GM12878 (cell line): ENCODE measurements around the gene SNCA. TPM values are rescaled to one million over a fixed set of nuclear protein-coding genes. Genes with fewer than 3 reads are reported as not detected.

Experiments
- ATAC-seq: fragments of 200-7000 bp; cut with Tn5 transposase; 3 replicates; pipeline ENCODE4 v1.9.1; 2020; ENCODE audit warnings: mild to moderate bottlenecking, moderate library complexity
- BruUV-seq: library from RNA; stranded (reverse); fragments of 400-500 nt; replicated peaks from 2 replicates; lab custom pipeline; 2021; lab: Mats Ljungman, UMichigan
- CTCF ChIA-PET: fragments of 300-600 bp; sonication (Branson Sonifier 250); formaldehyde crosslinking; extraction: SDS; loops from one replicate; lab custom pipeline; 2021; ENCODE audit warnings: inconsistent platforms; lab: Yijun Ruan, JAX
- POLR2A ChIA-PET: fragments of 350-600 bp; formaldehyde crosslinking; extraction: SDS; loops from one replicate; lab custom pipeline; 2021; ENCODE audit warnings: inconsistent platforms; lab: Charles Lee
- RAD21 ChIA-PET: fragments of 300-600 bp; sonication (Branson Sonifier 250); formaldehyde crosslinking; loops from one replicate; lab custom pipeline; 2023; ENCODE audit warnings: antibody characterized with exemption; ENCODE audit not compliant: unreplicated experiment; lab: Charles Lee
- SMC1A ChIA-PET: fragments of 300-600 bp; sonication (Branson Sonifier 250); formaldehyde crosslinking; loops from one replicate; lab custom pipeline; 2023; ENCODE audit not compliant: unreplicated experiment, uncharacterized antibody; lab: Charles Lee
- DNase-seq: peaks from one replicate; pipeline ENCODE4 v3.0.0-alpha.2; 2011; ENCODE audit warnings: low read depth, low spot score
- FAIRE-seq: peaks from 3 replicates; lab custom pipeline; 2011; peaks lifted over from hg19 to GRCh38; lab: Jason Lieb, UNC
- H2AFZ ChIP-seq: 2 replicates; pipeline ENCODE4 v1.6.0; 2011; ENCODE audit warnings: low read depth, low read length, control low read depth; ENCODE audit not compliant: control insufficient read depth
- H3K27ac ChIP-seq: 2 replicates; pipeline ENCODE4 v1.5.1; 2011; ENCODE audit warnings: control low read depth; ENCODE audit not compliant: control insufficient read depth, insufficient read depth
- H3K27me3 ChIP-seq, 2 experiments: replicated peaks in 1 of 2; 2 replicates each; pipeline versions ENCODE4 v1.6.0 to v1.6.1; 2011; ENCODE audit warnings: low read length in 1 of 2; ENCODE audit not compliant: control insufficient read depth in 2 of 2, insufficient read depth in 2 of 2
- H3K36me3 ChIP-seq, 2 experiments: 2 replicates each; pipeline ENCODE4 v1.5.1; 2011; ENCODE audit warnings: low read length in 1 of 2; ENCODE audit not compliant: control insufficient read depth in 2 of 2, insufficient read depth in 2 of 2
- H3K4me1 ChIP-seq: 2 replicates; pipeline ENCODE4 v1.6.1; 2011; ENCODE audit warnings: mild to moderate bottlenecking, low read length, moderate library complexity, mixed read lengths; ENCODE audit not compliant: control insufficient read depth, insufficient read depth
- H3K4me2 ChIP-seq: 2 replicates; pipeline ENCODE4 v1.6.0; 2011; ENCODE audit warnings: control low read depth; ENCODE audit not compliant: control insufficient read depth, insufficient read depth
- H3K4me3 ChIP-seq: fragments of 200-600 bp; sonication (generic); 2 replicates; pipeline ENCODE4 v1.5.1; 2016
- H3K79me2 ChIP-seq: 2 replicates; pipeline ENCODE4 v1.6.0; 2011; ENCODE audit warnings: low read length; ENCODE audit not compliant: control insufficient read depth, insufficient read depth
- H3K9ac ChIP-seq: 2 replicates; pipeline ENCODE4 v1.8.0; 2011; ENCODE audit warnings: low read length, control low read depth, mixed read lengths; ENCODE audit not compliant: control insufficient read depth, insufficient read depth
- H3K9me3 ChIP-seq: replicated peaks from 3 replicates; pipeline ENCODE4 v1.5.1; 2011; ENCODE audit warnings: mild to moderate bottlenecking, low read length; ENCODE audit not compliant: control insufficient read depth, insufficient read depth
- H4K20me1 ChIP-seq: 2 replicates; pipeline ENCODE4 v1.6.0; 2011; ENCODE audit not compliant: control insufficient read depth, insufficient read depth
- ESRRA ChIP-seq: IDR thresholded peaks from 2 replicates; pipeline ENCODE4 v1.6.1; 2012; ENCODE audit warnings: mild to moderate bottlenecking, low read length, improper control_type of control experiment
- IRF4 ChIP-seq: IDR thresholded peaks from 2 replicates; pipeline ENCODE4 v1.6.1; 2011; ENCODE audit warnings: low read depth, low read length
- MLLT1 ChIP-seq: fragments of 450-650 bp; IDR thresholded peaks from 2 replicates; pipeline ENCODE4 v1.6.1; 2016; ENCODE audit warnings: mild to moderate bottlenecking
- MYC ChIP-seq: IDR thresholded peaks from 2 replicates; pipeline ENCODE4 v1.6.1; 2011; ENCODE audit warnings: mild to moderate bottlenecking, low read length, moderate library complexity, inconsistent platforms; ENCODE audit not compliant: insufficient read depth, insufficient replicate concordance, insufficient read length, severe bottlenecking
- RFX5 ChIP-seq: IDR thresholded peaks from 2 replicates; pipeline ENCODE4 v1.6.1; 2011; ENCODE audit warnings: low read depth, low read length, improper control_type of control experiment
- USF2 ChIP-seq: IDR thresholded peaks from 2 replicates; pipeline ENCODE4 v1.6.1; 2011; ENCODE audit warnings: low read depth, low read length, improper control_type of control experiment, borderline replicate concordance
- WGBS: methylation state at CpG from one replicate; pipeline ENCODE4 v1.1.6; 2016; ENCODE audit warnings: low lambda C conversion rate; ENCODE audit not compliant: insufficient replicate concordance, insufficient coverage; ENCODE audit errors: missing lambda C conversion rate; 5-methylcytosine and 5-hydroxymethylcytosine counted together
- in situ Hi-C: fragments of 300-500 bp; cut with MboI; formaldehyde crosslinking; loops from 9 replicates; pipeline ENCODE4 v1.14.3; 2018; ENCODE audit warnings: mixed read lengths
- intact Hi-C: fragments of 100-400 bp; cut with micrococcal nuclease; formaldehyde crosslinking; loops from one replicate; pipeline ENCODE4 v1.14.2; 2022; ENCODE audit not compliant: unreplicated experiment
- polyA plus RNA-seq, 11 experiments: library from polyadenylated mRNA; depleted of rRNA in 4 of 11; unstranded in 6 of 11; stranded (reverse) in 5 of 11; fragments of >200 nt; fragmentation: Nextera tagmentation in 4 of 11; fragmentation: Illumina TruSeq in 1 of 11; extraction: Ambion mirVana in 4 of 11; extraction: Trizol in 1 of 11; gene quantifications; 1 replicate in 1 of 11; 2 replicates in 10 of 11; pipeline versions ENCODE4 v1.2.1 to v1.2.3, GENCODE V29; 2011 to 2016; ENCODE audit warnings: inconsistent platforms in 2 of 11, missing spikeins in 2 of 11, low read depth in 1 of 11
- total RNA-seq, 4 experiments: library from RNA; depleted of rRNA in 3 of 4; stranded (reverse); fragments of >200 nt in 3 of 4; fragmentation: Illumina TruSeq in 1 of 4; extraction: Trizol in 1 of 4; gene quantifications; 2 replicates each; pipeline versions ENCODE4 v1.2.1 to v1.2.3, GENCODE V29; 2013 to 2021
- TF ChIP-seq, protein P1 (sequence below): IDR thresholded peaks from 2 replicates; pipeline ENCODE4 v1.6.1; 2012; ENCODE audit warnings: low read depth, low read length, improper control_type of control experiment

Gene SNCA
- total and polyA plus RNA-seq, 10 of the 15 experiments (the other 5 are each of a cell fraction or from before 2014, with no cell fraction given) = 0.22 TPM; not detected in 9

- Histone ChIP-seq H2AFZ (no peak overlapping the region), H4K20me1 (no peaks in the 10 kb centered on the region)
- TF ChIP-seq MLLT1 (no peak), USF2 (no peak), RFX5 (no peak), ESRRA (no peak)
- TF ChIP-seq, all 136 proteins: peak for 0
- CTCF ChIA-PET = no interaction called here
- Histone ChIP-seq H3K36me3 (no peaks in the 10 kb centered on the region), H3K27ac (no peak overlapping the region), H3K4me3 (no peak overlapping the region), H3K27me3 (peaks cover 3 to 12% of the 10 kb centered on the region in 2 experiments; a peak in 3 of 4 replicates), H3K4me2 (no peak overlapping the region), H3K4me1 (no peaks in the 10 kb centered on the region), H3K79me2 (no peaks in the 10 kb centered on the region), H3K9me3 (no peaks in the 10 kb centered on the region), H3K9ac (no peak overlapping the region)
- SMC1A ChIA-PET = no interaction called here
- ATAC-seq = no peak
- BruUV-seq = no TSS peak
- POLR2A ChIA-PET = no interaction called here
- RAD21 ChIA-PET = no interaction called here
- in situ Hi-C loops (no loop called here), intact Hi-C loops (loop anchor here (5.0 kb wide), 1 partner anchor 58 kb away; no protein-coding TSS in a partner anchor)
- DNase-seq = no peak
- FAIRE-seq = no peak
- WGBS = 0% methylated on average over 1 of the region's 1 CpG
Observed at GRCh38 chr4:89839558-89839957, 2.6 kb upstream of the SNCA start.

GRCh38 chr4:89837993-89838390 lies 1.0 kb upstream of the SNCA start:
- Histone ChIP-seq H3K4me2 (no peak overlapping the region), H2AFZ (no peak overlapping the region), H3K4me3 (no peak overlapping the region), H4K20me1 (no peaks in the 10 kb centered on the region), H3K79me2 (no peaks in the 10 kb centered on the region), H3K36me3 (no peaks in the 10 kb centered on the region), H3K27ac (no peak overlapping the region), H3K9ac (no peak overlapping the region), H3K4me1 (no peaks in the 10 kb centered on the region), H3K9me3 (no peaks in the 10 kb centered on the region), H3K27me3 (peaks cover 3 to 12% of the 10 kb centered on the region in 2 experiments; a peak in 3 of 4 replicates)
- POLR2A ChIA-PET = no interaction called here
- CTCF ChIA-PET = interaction anchor here (1.0 kb wide), 1 partner anchor 57 kb away, joined by 3 read pairs; no protein-coding TSS in a partner anchor
- in situ Hi-C loops (no loop called here), intact Hi-C loops (loop anchor here (5.0 kb wide), 1 partner anchor 59 kb away; no protein-coding TSS in a partner anchor)
- WGBS = 19% methylated on average over 8 of the region's 8 CpGs
- FAIRE-seq (no peak), ATAC-seq (no peak), DNase-seq (no peak)
- RAD21 ChIA-PET = no interaction called here
- no peak for TF ChIP-seq MYC
- TF ChIP-seq, protein P1, sequence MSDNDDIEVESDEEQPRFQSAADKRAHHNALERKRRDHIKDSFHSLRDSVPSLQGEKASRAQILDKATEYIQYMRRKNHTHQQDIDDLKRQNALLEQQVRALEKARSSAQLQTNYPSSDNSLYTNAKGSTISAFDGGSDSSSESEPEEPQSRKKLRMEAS = no peak
- no peak for TF ChIP-seq IRF4
- SMC1A ChIA-PET = interaction anchor here (0.6 kb wide), 1 partner anchor 177 kb away, joined by 3 read pairs; no protein-coding TSS in a partner anchor
- no TSS peak for BruUV-seq
